NK-92 treated with Interleukin-12 subunit alpha and Interleukin-12 subunit beta, amount 100 ng/mL, for 24 hours (cell line): ENCODE data around the gene LATS1.
A peak's percentile ranks its signal among the peaks of the same experiment; 100 is the strongest.

ENCODE experiments used
- DNase-seq: peaks from one replicate; lab custom pipeline; 2025; lab: John Stamatoyannopoulos, UW

LATS1 gene

GRCh38 chr6:149660028-149660427 lies 57.9 kb downstream of the LATS1 start:
- DNase-seq: no peak

GRCh38 chr6:149657441-149657840 lies 60.5 kb downstream of the LATS1 start:
- no peak for DNase-seq

DNA sequence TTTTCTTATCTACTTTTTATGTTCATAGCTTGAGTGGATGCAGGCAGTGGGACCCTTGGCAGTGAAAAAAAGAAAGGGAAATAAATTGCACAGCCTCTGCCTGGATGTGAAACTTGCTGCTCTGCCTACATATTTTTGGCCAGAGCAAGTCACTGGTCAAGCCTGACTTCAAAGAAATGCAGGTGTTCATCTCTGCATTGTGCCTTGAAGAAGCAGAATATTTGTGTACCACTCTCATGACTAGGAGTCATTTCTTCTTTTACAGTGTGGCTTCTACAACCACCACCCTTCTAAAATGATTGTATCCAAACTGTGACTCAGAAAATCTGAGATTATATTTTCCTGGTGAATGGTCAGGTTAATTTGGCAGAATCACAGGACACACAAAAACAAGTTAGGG lies 66.8 kb downstream of the LATS1 start:
- DNase-seq: no peak

- peak; percentile 90 for DNase-seq
Observed at GRCh38 chr6:149648148-149649145, 69.5 kb downstream of the LATS1 start, which contains the start of gene KATNA1. Gene KATNA1 (minus strand): TSS chr6:149648714. CDS start chr6:149638547, 10,167 bp downstream.

- DNase-seq: no peak
Observed at GRCh38 chr6:149646599-149646998, 71.3 kb downstream of the LATS1 start.

GRCh38 chr6:149642829-149643580 lies 74.9 kb downstream of the LATS1 start:
- no peak for DNase-seq

DNA sequence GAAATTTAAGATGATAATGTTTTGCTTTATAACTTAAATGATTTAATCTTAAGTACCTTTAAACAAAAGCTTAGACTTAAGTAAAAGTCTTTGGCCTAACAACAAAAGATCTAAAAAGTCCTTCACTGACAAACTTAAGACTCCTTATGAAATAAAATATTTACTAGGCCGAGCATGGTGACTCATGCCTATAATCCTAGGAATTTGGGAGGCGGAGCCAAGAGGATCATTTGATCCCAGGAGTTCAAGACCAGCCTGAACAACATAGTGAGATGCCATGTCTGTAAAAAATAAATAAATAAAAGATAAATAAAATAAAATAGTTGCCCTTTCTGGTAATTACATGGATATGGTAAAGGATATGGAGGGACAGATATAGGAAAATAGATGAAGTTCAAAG lies 81.8 kb downstream of the LATS1 start:
- DNase-seq: no peak

DNA sequence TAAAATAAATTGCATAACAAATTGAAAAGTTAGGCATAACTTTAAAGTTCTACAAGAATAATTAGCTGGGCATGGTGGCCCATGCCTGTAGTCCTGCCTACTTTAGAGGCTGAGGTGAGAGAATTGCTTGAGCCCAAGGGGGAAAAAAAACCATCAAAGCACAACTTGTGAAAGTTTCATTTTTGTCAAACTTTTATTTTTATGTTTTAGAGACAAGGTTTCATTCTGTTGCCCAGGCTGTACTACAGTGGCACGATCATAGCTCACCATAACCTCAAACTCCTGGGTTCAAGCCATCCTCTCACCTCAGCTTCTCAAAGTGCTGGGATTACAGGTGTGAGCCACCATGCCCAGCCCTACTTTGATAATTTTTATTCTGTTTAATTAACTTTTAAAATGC lies 83.6 kb downstream of the LATS1 start:
- no peak for DNase-seq

DNA sequence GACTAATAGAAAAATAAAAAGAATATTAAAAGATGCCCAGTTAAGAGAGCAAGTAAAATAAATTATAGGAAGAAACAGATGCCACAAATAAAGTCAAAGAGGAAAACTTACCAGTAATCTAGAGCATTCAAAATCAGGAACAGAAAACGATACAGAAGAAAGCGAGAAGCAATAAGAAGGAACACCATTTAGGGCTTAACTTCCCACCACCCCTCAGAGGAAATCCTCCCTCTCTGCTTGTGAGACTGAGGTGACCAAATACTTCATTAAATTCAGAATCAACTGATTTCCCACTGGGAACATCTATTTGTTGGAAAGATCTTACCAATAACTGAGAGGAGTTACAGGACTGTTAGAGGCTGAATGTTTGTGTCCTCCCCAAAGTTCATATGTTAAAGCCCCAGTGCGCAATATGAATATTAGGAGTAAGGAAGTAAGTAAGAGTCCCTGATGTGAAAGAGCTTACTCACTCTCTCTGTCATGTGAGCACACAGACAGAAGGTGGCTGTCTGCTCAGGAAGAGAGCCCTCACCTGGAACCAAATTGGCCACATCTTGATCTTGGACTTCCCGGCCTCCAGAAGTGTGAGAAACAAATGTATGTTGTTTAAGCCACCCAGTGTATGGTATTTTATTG lies 88.9 kb downstream of the LATS1 start:
- DNase-seq: no peak

DNA sequence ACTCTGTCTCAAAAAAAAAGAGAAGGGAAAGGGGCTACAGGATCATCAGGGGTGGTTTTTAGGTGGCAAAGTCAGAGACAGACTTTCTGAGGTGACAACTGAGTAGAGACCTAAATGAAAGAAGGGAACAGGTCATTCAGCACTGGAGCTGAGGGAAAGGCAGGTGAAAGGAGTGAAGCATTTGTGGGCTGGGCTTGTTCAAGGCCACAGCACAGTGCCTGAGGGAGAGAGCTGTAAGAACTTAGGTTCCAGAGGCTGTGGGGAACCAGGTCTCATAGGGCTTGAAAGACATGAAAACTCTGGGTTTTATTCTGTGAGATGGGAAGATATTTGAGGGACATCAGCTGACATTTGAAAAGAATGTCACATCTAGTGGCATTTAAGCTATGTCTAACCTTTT lies 90.2 kb downstream of the LATS1 start:
- DNase-seq: no peak

- DNase-seq: no peak
Observed at GRCh38 chr6:149615805-149616204, 102.1 kb downstream of the LATS1 start.

DNA sequence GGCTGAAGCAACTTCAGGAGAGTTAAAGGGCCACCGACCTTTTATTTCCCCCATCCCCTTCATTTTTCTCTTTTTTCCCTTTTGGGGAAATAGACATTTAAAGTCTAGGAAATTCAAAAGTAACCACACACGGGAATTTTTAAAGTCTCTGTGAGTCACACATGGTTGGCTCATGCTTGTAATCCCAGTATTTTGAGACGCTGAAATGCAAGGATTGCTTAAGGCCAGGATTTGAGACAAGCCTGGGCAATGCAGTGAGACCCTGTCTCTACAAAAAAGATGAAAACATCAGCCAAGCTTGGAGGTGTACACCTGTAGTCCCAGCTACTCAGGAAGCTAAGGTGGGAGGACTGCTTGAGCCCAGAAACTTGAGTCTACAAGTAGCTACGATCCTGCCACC lies 103.6 kb downstream of the LATS1 start:
- DNase-seq: no peak

DNA sequence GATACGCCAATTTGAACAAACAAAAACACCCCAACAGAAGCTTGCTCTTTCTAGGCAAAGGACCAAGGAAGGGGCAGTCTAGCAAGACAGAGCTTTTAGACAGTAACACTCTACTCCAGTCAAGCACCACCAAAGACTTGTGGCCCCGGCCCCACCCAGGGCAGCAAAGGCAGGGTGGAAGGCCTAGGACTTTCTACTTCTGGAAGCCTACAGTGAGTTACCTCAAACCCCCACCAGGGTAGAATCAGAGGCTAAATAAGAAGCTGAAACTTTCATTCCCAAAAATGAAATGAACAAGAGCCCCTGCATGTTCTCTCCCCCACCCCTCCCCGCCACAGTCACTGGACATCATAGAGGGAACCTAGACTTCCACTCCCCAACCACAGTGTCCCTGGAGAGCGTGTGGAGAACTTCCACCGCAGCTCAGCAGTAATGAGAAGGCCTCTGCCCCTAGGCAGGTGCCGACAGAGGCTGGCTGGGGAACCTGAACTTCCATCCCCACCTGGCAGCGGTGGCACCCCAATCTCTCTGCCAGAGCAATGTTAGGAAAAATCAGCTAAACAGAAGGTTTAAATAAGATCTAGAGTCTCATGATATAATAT lies 109.4 kb downstream of the LATS1 start:
- no peak for DNase-seq
